Activated CD8-positive, alpha-beta T cell treated with anti-CD3 and anti-CD28 coated beads, Interleukin-2, amount 10 ng/mL, durations not matched to agents 7 days and 5 days (primary cell): Measurements from ENCODE around the gene IQSEC1. TPM values are rescaled to one million over a fixed set of nuclear protein-coding genes. Genes with fewer than 3 reads are reported as not detected.

Source experiments
- ATAC-seq: fragments of 150-1000 bp; cut with Tn5 transposase; one replicate; pipeline ENCODE4 v1.10.0; 2021; ENCODE audit warnings: moderate library complexity
- CTCF ChIA-PET: fragments of 350-600 bp; sonication (Branson Sonifier 250); formaldehyde crosslinking; loops from one replicate; lab custom pipeline; 2021; ENCODE audit warnings: antibody characterized with exemption; lab: Charles Lee
- POLR2A ChIA-PET: fragments of 350-600 bp; sonication (Branson Sonifier 250); formaldehyde crosslinking; loops from one replicate; lab custom pipeline; 2021; ENCODE audit warnings: antibody characterized with exemption; lab: Charles Lee
- DNase-seq: peaks from one replicate; pipeline ENCODE4 v3.0.0-alpha.2; 2020
- H3K27ac Mint-ChIP-seq: one replicate; pipeline ENCODE4 v1.8.0; 2021; ENCODE audit warnings: mild to moderate bottlenecking, mixed read lengths
- H3K27me3 Mint-ChIP-seq: one replicate; pipeline ENCODE4 v1.8.0; 2021; ENCODE audit warnings: low read depth, mixed read lengths
- H3K36me3 Mint-ChIP-seq: one replicate; pipeline ENCODE4 v1.8.0; 2021; ENCODE audit warnings: low read depth, mixed read lengths
- H3K4me1 Mint-ChIP-seq: one replicate; pipeline ENCODE4 v1.8.0; 2021; ENCODE audit warnings: low read depth, mixed read lengths
- H3K4me3 Mint-ChIP-seq: one replicate; pipeline ENCODE4 v1.8.0; 2021; ENCODE audit warnings: mild to moderate bottlenecking, mixed read lengths
- H3K9me3 Mint-ChIP-seq: one replicate; pipeline ENCODE4 v1.8.0; 2022; ENCODE audit warnings: mixed read lengths; ENCODE audit not compliant: insufficient read depth
- total RNA-seq, 2 experiments: library from RNA; stranded (reverse); gene quantifications; one replicate each; pipeline ENCODE4 v1.2.3, GENCODE V29; 2021

IQSEC1 gene
- total RNA-seq, 2 experiments from 2014 or later = 47.8 to 53.8 TPM

GRCh38 chr3:12981306-12982275 lies 91.6 kb downstream of the IQSEC1 start:
- ATAC-seq = no peak
- peaks cover 5% of the 10 kb centered on the region for H3K36me3 Mint-ChIP-seq
- CTCF ChIA-PET = interaction anchor here (0.6 to 4.8 kb wide), 6 partner anchors 8 to 250 kb away, joined by 3 to 52 read pairs (median 10); no protein-coding TSS in a partner anchor

DNA sequence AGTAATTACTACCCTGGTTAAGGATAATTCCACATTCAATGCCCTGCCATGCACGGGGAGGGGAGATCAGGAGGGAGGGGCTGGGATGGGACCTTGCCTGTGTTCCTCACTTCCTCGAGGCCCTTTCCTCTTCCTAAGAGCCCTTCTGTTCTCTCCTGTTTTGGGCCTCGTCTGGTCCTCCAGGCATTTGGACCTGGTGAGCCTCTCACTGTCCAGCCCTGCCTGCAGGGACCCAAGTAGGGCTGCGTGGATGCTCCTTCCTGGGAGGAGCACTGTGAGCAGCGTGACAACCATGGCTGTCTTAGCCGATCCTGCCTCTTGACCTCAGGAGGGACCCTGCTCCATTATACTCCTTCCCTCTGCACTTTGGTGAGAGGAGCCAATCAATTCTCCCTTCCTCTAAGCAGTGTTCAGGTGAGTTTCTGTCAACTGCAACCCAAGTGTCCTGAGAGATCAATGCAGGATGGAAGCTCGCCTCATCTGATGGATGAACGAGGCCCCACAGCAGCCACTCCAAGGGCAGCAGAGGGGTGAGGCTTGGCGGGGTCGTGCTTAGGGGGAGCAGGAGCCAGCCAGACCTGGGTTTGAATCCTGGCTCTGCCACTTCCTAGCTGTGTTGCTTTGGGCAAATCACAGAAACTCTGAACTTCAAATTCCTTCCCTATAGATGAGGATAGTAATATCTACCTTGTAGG lies 92.5 kb downstream of the IQSEC1 start:
- DNase-seq (no peak), ATAC-seq (no peak)
- Mint-ChIP-seq H3K4me3 (no peak overlapping the region), H3K27me3 (no peaks in the 10 kb centered on the region), H3K4me1 (peaks cover 34% of the 10 kb centered on the region), H3K27ac (no peak overlapping the region), H3K36me3 (peaks cover 5% of the 10 kb centered on the region), H3K9me3 (no peaks in the 10 kb centered on the region)
- ChIA-PET POLR2A (interaction anchor here (0.6 to 1.2 kb wide), 2 partner anchors 11 to 46 kb away, joined by 3 to 6 read pairs; no protein-coding TSS in a partner anchor), CTCF (interaction anchor here (1.6 to 4.8 kb wide), 3 partner anchors 7 to 15 kb away, joined by 6 to 52 read pairs (median 15); no protein-coding TSS in a partner anchor)

More at GRCh38 chr3:12981306-12982275, 91.6 kb downstream of the IQSEC1 start:
- POLR2A ChIA-PET = interaction anchor here (0.6 to 1.2 kb wide), 3 partner anchors 9 to 45 kb away, joined by 3 to 6 read pairs (median 3); no protein-coding TSS in a partner anchor
- no peak overlapping the region for H3K4me3 Mint-ChIP-seq
- no peak for DNase-seq
- H3K27me3 Mint-ChIP-seq = no peaks in the 10 kb centered on the region
- peak overlapping the region; percentile 37 for H3K27ac Mint-ChIP-seq
- no peaks in the 10 kb centered on the region for H3K9me3 Mint-ChIP-seq
- peaks cover 34% of the 10 kb centered on the region for H3K4me1 Mint-ChIP-seq

DNA sequence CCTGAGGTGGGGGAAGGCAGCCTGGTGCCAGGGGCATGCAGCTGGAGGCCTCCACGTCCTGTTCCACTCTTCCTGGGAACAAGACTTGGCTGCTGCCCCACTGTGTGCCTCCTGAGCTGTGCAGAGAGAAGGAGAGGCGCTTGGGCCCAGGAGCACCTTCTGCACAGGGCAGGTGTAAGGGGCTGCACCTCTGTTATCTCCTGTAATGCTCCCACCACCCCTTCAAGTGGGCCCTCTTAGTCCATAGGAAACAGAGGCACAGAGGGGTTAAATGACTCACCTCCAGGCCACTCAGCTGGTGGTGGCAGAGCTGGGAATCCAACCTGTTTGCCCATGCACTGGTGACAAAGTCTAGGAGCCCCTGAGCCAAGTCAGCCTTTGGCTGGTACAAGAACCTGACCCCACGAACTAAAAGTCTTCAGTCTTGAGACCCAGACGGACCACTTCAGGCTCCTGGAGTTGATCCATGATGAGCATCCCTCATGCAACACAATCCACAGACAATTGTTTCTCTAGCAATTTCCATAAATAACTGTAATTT lies 93.2 kb downstream of the IQSEC1 start:
- H3K36me3 Mint-ChIP-seq = peaks cover 5% of the 10 kb centered on the region
- H3K4me1 Mint-ChIP-seq = peaks cover 37% of the 10 kb centered on the region
- ChIA-PET CTCF (interaction anchor here (0.9 to 1.2 kb wide), 2 partner anchors 16 to 112 kb away, joined by 3 read pairs; no protein-coding TSS in a partner anchor), POLR2A (no interaction called here)
- H3K27ac Mint-ChIP-seq = no peak overlapping the region
- no peaks in the 10 kb centered on the region for H3K9me3 Mint-ChIP-seq
- ATAC-seq (no peak), DNase-seq (no peak)
- H3K27me3 Mint-ChIP-seq = no peaks in the 10 kb centered on the region
- H3K4me3 Mint-ChIP-seq = no peak overlapping the region

- POLR2A ChIA-PET = no interaction called here
- peaks cover 40% of the 10 kb centered on the region for H3K4me1 Mint-ChIP-seq
These were observed 93.9 kb downstream of the IQSEC1 start for GRCh38 chr3:12979151-12979946.

DNA sequence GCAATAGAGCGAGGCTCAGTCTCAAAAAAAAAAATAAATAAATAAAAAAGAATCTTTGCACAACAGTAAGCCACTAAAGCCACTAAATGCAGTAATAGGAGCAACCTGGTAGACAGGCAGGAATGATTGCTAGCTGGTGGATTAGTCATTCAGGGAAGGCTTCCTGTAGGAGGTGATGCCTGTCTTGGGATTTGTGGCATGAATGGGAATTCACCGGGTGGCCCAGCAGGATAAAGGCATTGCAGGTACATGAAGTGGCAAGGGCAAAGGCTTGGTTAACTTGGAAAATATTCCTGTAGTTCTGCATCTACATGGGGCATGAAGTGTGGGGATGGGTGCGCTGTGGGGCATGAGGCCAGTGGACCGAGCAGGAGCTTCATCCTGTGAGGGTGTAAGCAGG lies 94.5 kb downstream of the IQSEC1 start:
- H3K27ac Mint-ChIP-seq = no peak overlapping the region
- POLR2A ChIA-PET = no interaction called here

More at GRCh38 chr3:12979151-12979946, 93.9 kb downstream of the IQSEC1 start:
- ATAC-seq (no peak), DNase-seq (no peak)
- Mint-ChIP-seq H3K4me3 (no peak overlapping the region), H3K9me3 (no peaks in the 10 kb centered on the region), H3K27ac (no peak overlapping the region), H3K27me3 (no peaks in the 10 kb centered on the region), H3K36me3 (peaks cover 5% of the 10 kb centered on the region)
- CTCF ChIA-PET = interaction anchor here (0.9 to 1.5 kb wide), 3 partner anchors 16 to 111 kb away, joined by 3 read pairs; no protein-coding TSS in a partner anchor

GRCh38 chr3:12977117-12977808 lies 96.0 kb downstream of the IQSEC1 start:
- no peak for DNase-seq
- ChIA-PET POLR2A (no interaction called here), CTCF (interaction anchor here (0.6 to 1.2 kb wide), 2 partner anchors 18 to 86 kb away, joined by 3 read pairs; no protein-coding TSS in a partner anchor)
- Mint-ChIP-seq H3K27me3 (no peaks in the 10 kb centered on the region), H3K9me3 (no peaks in the 10 kb centered on the region), H3K4me3 (no peak overlapping the region), H3K4me1 (peaks cover 25% of the 10 kb centered on the region), H3K27ac (no peak overlapping the region), H3K36me3 (peaks cover 5% of the 10 kb centered on the region)
- ATAC-seq = no peak

More for the DNA sequence above, 94.5 kb downstream of the IQSEC1 start:
- no peaks in the 10 kb centered on the region for H3K9me3 Mint-ChIP-seq
- DNase-seq = no peak
- no peak for ATAC-seq
- H3K4me1 Mint-ChIP-seq = peaks cover 39% of the 10 kb centered on the region
- no peak overlapping the region for H3K4me3 Mint-ChIP-seq
- no peaks in the 10 kb centered on the region for H3K27me3 Mint-ChIP-seq
- H3K36me3 Mint-ChIP-seq = peaks cover 5% of the 10 kb centered on the region
- CTCF ChIA-PET = interaction anchor here (1.5 kb wide), 1 partner anchor 81 kb away, joined by 3 read pairs; no protein-coding TSS in a partner anchor

- Mint-ChIP-seq H3K36me3 (peaks cover 9% of the 10 kb centered on the region), H3K27ac (no peak overlapping the region), H3K9me3 (no peaks in the 10 kb centered on the region), H3K4me1 (peaks cover 14% of the 10 kb centered on the region), H3K4me3 (no peak overlapping the region), H3K27me3 (no peaks in the 10 kb centered on the region)
- POLR2A ChIA-PET = no interaction called here
- no peak for DNase-seq
- no peak for ATAC-seq
- CTCF ChIA-PET = interaction anchor here (0.9 to 1.8 kb wide), 2 partner anchors 8 to 19 kb away, joined by 3 to 6 read pairs; no protein-coding TSS in a partner anchor
These were observed 97.3 kb downstream of the IQSEC1 start for GRCh38 chr3:12975748-12976522.

DNA sequence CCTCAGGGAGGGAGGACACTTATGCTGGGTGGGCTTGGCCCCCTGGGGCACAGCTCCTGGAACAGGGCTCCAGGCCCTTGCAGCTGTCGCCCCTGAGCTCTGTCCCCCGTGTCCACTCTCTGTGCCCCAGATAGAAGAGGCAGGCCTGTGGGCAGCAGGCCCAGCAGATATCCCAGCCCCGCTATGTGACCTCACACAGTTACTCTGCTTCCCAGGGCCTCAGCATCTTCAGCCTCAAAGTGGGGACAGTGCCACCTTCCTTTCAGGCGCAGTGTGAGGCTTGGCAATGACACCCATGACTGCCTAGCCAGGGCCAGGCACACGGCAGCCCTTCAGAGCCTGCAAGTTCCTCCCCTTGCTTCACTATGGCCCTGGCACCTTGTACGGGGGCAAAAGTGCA lies 98.4 kb downstream of the IQSEC1 start:
- DNase-seq (no peak), ATAC-seq (no peak)
- ChIA-PET CTCF (interaction anchor here (0.9 to 3.2 kb wide), 4 partner anchors 9 to 20 kb away, joined by 3 to 15 read pairs (median 4); no protein-coding TSS in a partner anchor), POLR2A (no interaction called here)
- Mint-ChIP-seq H3K4me3 (no peak overlapping the region), H3K27me3 (no peaks in the 10 kb centered on the region), H3K9me3 (no peaks in the 10 kb centered on the region), H3K4me1 (peaks cover 17% of the 10 kb centered on the region), H3K27ac (no peak overlapping the region), H3K36me3 (peaks cover 12% of the 10 kb centered on the region)

DNA sequence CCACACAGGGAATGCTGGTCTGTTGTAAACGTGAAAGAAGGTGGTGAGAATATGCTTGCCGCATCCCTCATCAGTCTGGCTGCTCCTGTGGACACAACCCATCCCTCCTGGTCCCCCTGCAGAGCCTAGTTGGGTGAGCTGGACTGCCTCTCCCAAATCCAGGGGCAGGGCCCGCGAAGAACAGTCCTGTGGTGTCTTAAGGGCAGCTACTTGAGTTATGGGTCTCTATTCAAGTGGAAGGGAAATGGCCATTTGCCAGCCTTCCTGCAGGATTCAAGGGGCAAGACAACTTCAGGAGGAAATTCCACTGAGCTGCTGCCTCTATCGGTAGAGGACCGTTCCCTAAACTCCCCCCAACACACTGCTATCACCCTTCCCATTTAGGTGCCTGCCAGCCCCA lies 98.9 kb downstream of the IQSEC1 start:
- Mint-ChIP-seq H3K4me1 (peaks cover 18% of the 10 kb centered on the region), H3K9me3 (no peaks in the 10 kb centered on the region), H3K4me3 (no peak overlapping the region), H3K36me3 (peaks cover 12% of the 10 kb centered on the region), H3K27ac (no peak overlapping the region), H3K27me3 (no peaks in the 10 kb centered on the region)
- ChIA-PET CTCF (interaction anchor here (1.1 to 3.2 kb wide), 3 partner anchors 10 to 21 kb away, joined by 3 to 15 read pairs (median 14); no protein-coding TSS in a partner anchor), POLR2A (no interaction called here)
- no peak for DNase-seq
- ATAC-seq = no peak
